Kidney (tissue), 14 donors: ENCODE data around the gene AKR7A2. TPM values are rescaled to one million over a fixed set of nuclear protein-coding genes. Genes with fewer than 3 reads are reported as not detected.

Experiments
- DNase-seq, 5 donors: peaks; one replicate each; pipeline ENCODE4 v3.0.0-alpha.2; 2013 to 2020
- FAIRE-seq: peaks from 2 replicates; lab custom pipeline; 2012; peaks lifted over from hg19 to GRCh38; lab: Jason Lieb, UNC
- H3K27ac ChIP-seq, 2 donors: one replicate each; pipeline ENCODE4 v1.7.0; 2013; ENCODE audit warnings: low read depth in 2 of 2, low read length in 2 of 2, inconsistent platforms in 1 of 2
- H3K27me3 ChIP-seq: one replicate; pipeline ENCODE4 v1.7.1; 2013; ENCODE audit warnings: low read length, inconsistent platforms; ENCODE audit not compliant: control insufficient read depth, insufficient read depth
- H3K36me3 ChIP-seq, 3 donors: one replicate each; pipeline versions ENCODE4 v1.7.0 to v1.7.1; 2013; ENCODE audit warnings: low read length in 3 of 3, control low read depth in 1 of 3, inconsistent platforms in 1 of 3; ENCODE audit not compliant: insufficient read depth in 3 of 3, control insufficient read depth in 2 of 3
- H3K4me1 ChIP-seq, 3 donors: one replicate each; pipeline versions ENCODE4 v1.7.0 to v1.7.1; 2013; ENCODE audit warnings: low read length in 3 of 3, inconsistent platforms in 1 of 3, low read depth in 1 of 3; ENCODE audit not compliant: control insufficient read depth in 2 of 3, insufficient read depth in 2 of 3
- H3K4me3 ChIP-seq, 3 donors: one replicate each; pipeline versions ENCODE4 v1.7.0 to v1.8.1; 2013; ENCODE audit warnings: low read length in 3 of 3, control low read depth in 1 of 3, inconsistent platforms in 1 of 3
- H3K9ac ChIP-seq, 3 donors: one replicate each; pipeline versions ENCODE4 v1.7.0 to v1.7.1; 2013; ENCODE audit warnings: low read length in 3 of 3, control low read depth in 1 of 3, inconsistent platforms in 1 of 3
- H3K9me3 ChIP-seq, 3 donors: one replicate each; pipeline versions ENCODE4 v1.7.0 to v1.7.1; 2013; ENCODE audit warnings: low read length in 3 of 3, control low read depth in 1 of 3, inconsistent platforms in 1 of 3; ENCODE audit not compliant: control insufficient read depth in 2 of 3, insufficient read depth in 1 of 3
- CTCF ChIP-seq: IDR thresholded peaks from 3 replicates; pipeline ENCODE4 v1.5.1; 2012; ENCODE audit warnings: mild to moderate bottlenecking, moderate library complexity, borderline replicate concordance; ENCODE audit not compliant: insufficient read depth; ENCODE audit errors: extremely low read depth
- intact Hi-C: fragments of 100-400 bp; cut with DNase I; formaldehyde crosslinking; loops from one replicate; pipeline ENCODE4 v1.11.1; 2022
- polyA plus RNA-seq: library from polyadenylated mRNA; stranded (reverse); fragments of 350-450 nt; fragmentation: Illumina TruSeq; extraction: RNeasy Lipid Tissue Mini Kit (QIAGEN cat#74804); gene quantifications from one replicate; pipeline ENCODE4 v1.2.3, GENCODE V29; 2014; ENCODE audit warnings: low read depth, low replicate concordance; ENCODE audit not compliant: insufficient read depth
- total RNA-seq: library from RNA; stranded (reverse); fragmentation: NEBNext Ultra II Directional; extraction: Animal tissue kit (Norgen Biotek cat#: 25700); gene quantifications from one replicate; pipeline ENCODE4 v1.2.1, GENCODE V29; 2021
- donor health status: control.
- donor health status: control.
- donor health status: control.
- donor health status: control.
- donor health status: control.
- donor health status: DM: yes; HTN: yes; CAD: no.
- donor health status: Normal renal cell carcinoma (clear cell type).

Gene AKR7A2
- total and polyA plus RNA-seq, 2 donors from 2014 or later: 53.1 to 139 TPM

DNA sequence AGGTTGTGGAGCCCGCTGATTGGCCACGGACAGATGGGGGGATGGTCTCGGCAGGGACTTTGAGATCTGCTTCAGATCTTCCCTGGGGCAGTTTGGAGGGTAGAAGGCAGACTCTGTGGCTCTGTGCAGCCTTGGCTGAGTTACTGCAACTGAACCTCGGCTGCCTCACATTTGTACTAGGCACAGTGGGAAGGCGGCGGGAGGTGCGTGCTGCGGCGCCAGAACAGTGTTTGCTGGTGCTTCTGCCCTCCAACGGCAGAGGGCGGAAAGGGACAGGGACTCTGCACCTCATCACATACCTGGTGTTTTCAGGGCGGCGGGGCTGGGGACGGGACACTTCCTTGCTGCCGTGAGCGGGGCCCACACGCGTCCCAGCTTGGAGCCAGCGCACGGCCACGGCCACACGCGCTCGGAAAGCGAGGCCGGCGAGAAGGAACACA, 26.4 kb upstream of the AKR7A2 start:
- no peaks in the 10 kb centered on the region for H3K27me3 ChIP-seq
- H3K9ac ChIP-seq: no peak overlapping the region
- peaks cover 0 to 4% (median 3%) of the 10 kb centered on the region in 3 donors for H3K36me3 ChIP-seq
- no peaks in the 10 kb centered on the region for H3K9me3 ChIP-seq
- no peak overlapping the region for H3K27ac ChIP-seq
- intact Hi-C loops: no loop called here
- DNase-seq: peak; percentile 60 to 74 (median 65)
- H3K4me1 ChIP-seq: peaks cover 0 to 3% (median 0%) of the 10 kb centered on the region in 3 donors
- TF ChIP-seq CTCF: peak; percentile 11
- H3K4me3 ChIP-seq: no peak overlapping the region
- FAIRE-seq: no peak

GRCh38 chr1:19337289-19337688, 25.3 kb upstream of the AKR7A2 start:
- FAIRE-seq: no peak
- H3K9me3 ChIP-seq: no peaks in the 10 kb centered on the region
- no peak for TF ChIP-seq CTCF
- peaks cover 0 to 3% (median 0%) of the 10 kb centered on the region in 3 donors for H3K36me3 ChIP-seq
- H3K27ac ChIP-seq: no peak overlapping the region
- intact Hi-C loops: no loop called here
- no peak overlapping the region for H3K4me3 ChIP-seq
- no peaks in the 10 kb centered on the region for H3K27me3 ChIP-seq
- H3K4me1 ChIP-seq: peaks cover 0 to 3% (median 0%) of the 10 kb centered on the region in 3 donors
- DNase-seq: no peak
- no peak overlapping the region for H3K9ac ChIP-seq

GRCh38 chr1:19336543-19336942, 24.6 kb upstream of the AKR7A2 start:
- TF ChIP-seq CTCF: no peak
- no peak overlapping the region for H3K27ac ChIP-seq
- DNase-seq (no peak), FAIRE-seq (no peak)
- intact Hi-C loops: no loop called here
- no peaks in the 10 kb centered on the region for H3K9me3 ChIP-seq
- H3K4me1 ChIP-seq: peaks cover 0 to under 1% (median 0%) of the 10 kb centered on the region in 3 donors
- H3K9ac ChIP-seq: no peak overlapping the region
- no peak overlapping the region for H3K4me3 ChIP-seq
- H3K27me3 ChIP-seq: no peaks in the 10 kb centered on the region
- H3K36me3 ChIP-seq: peaks cover 0 to 3% (median 0%) of the 10 kb centered on the region in 3 donors
